Ishikawa (cell line): ENCODE data around the gene LRRC15.

Experiments used
- CEBPB ChIP-seq: IDR thresholded peaks from 2 replicates; pipeline ENCODE4 v1.6.1; 2012
- CREB1 ChIP-seq: IDR thresholded peaks from 2 replicates; pipeline ENCODE4 v1.6.1; 2012; ENCODE audit warnings: low read depth
- EGR1 ChIP-seq: IDR thresholded peaks from 2 replicates; pipeline ENCODE4 v1.6.1; 2012
- EP300 ChIP-seq: IDR thresholded peaks from 2 replicates; pipeline ENCODE4 v1.6.1; 2012; ENCODE audit warnings: borderline replicate concordance
- FOXM1 ChIP-seq: IDR thresholded peaks from 2 replicates; pipeline ENCODE4 v1.6.1; 2012; ENCODE audit warnings: low read depth, borderline replicate concordance
- MAX ChIP-seq: IDR thresholded peaks from 2 replicates; pipeline ENCODE4 v1.6.1; 2012
- NFIC ChIP-seq: IDR thresholded peaks from 2 replicates; pipeline ENCODE4 v1.6.1; 2012
- RAD21 ChIP-seq: IDR thresholded peaks from 2 replicates; pipeline ENCODE4 v1.6.1; 2012; ENCODE audit warnings: low read depth
- REST ChIP-seq: IDR thresholded peaks from 2 replicates; pipeline ENCODE4 v1.6.1; 2012; ENCODE audit warnings: low read depth, mild to moderate bottlenecking
- TAF1 ChIP-seq: IDR thresholded peaks from 2 replicates; pipeline ENCODE4 v1.6.1; 2012; ENCODE audit warnings: low read depth, mild to moderate bottlenecking
- TCF12 ChIP-seq: IDR thresholded peaks from 2 replicates; pipeline ENCODE4 v1.6.1; 2012; ENCODE audit warnings: low read depth
- TEAD4 ChIP-seq: IDR thresholded peaks from 2 replicates; pipeline ENCODE4 v1.6.1; 2012
- USF1 ChIP-seq: IDR thresholded peaks from 2 replicates; pipeline ENCODE4 v1.6.1; 2012
- YY1 ChIP-seq: IDR thresholded peaks from 2 replicates; pipeline ENCODE4 v1.6.1; 2012; ENCODE audit warnings: low read depth
- ZBTB7A ChIP-seq: IDR thresholded peaks from 2 replicates; pipeline ENCODE4 v1.6.1; 2012; ENCODE audit warnings: low read depth

The LRRC15 gene

GRCh38 chr3:194364314-194364651 lies 5.3 kb downstream of the LRRC15 start:
- no peak for TF ChIP-seq FOXM1
- no peak for TF ChIP-seq TCF12
- no peak for TF ChIP-seq CREB1
- no peak for TF ChIP-seq TEAD4
- TF ChIP-seq RAD21, result no peak
- no peak for TF ChIP-seq CEBPB
- no peak for TF ChIP-seq EGR1
- no peak for TF ChIP-seq ZBTB7A
- TF ChIP-seq TAF1, result no peak
- no peak for TF ChIP-seq USF1
- no peak for TF ChIP-seq YY1

GRCh38 chr3:194360568-194360967 lies 9.0 kb downstream of the LRRC15 start:
- TF ChIP-seq TAF1 (no peak), FOXM1 (no peak), TCF12 (no peak), ZBTB7A (no peak), NFIC (no peak), YY1 (no peak), EP300 (no peak), TEAD4 (no peak), CEBPB (no peak), USF1 (no peak), REST (no peak), MAX (no peak), CREB1 (no peak), EGR1 (no peak)

GRCh38 chr3:194357681-194358080 lies 11.9 kb downstream of the LRRC15 start:
- TF ChIP-seq CEBPB, result no peak
- TF ChIP-seq TEAD4, result no peak
- TF ChIP-seq TCF12, result no peak
- TF ChIP-seq EP300, result no peak
- TF ChIP-seq EGR1, result no peak
- TF ChIP-seq FOXM1, result no peak
- no peak for TF ChIP-seq ZBTB7A
- no peak for TF ChIP-seq NFIC
- no peak for TF ChIP-seq CREB1
- no peak for TF ChIP-seq REST
- no peak for TF ChIP-seq MAX
- no peak for TF ChIP-seq USF1
- no peak for TF ChIP-seq RAD21
- TF ChIP-seq TAF1, result no peak
- TF ChIP-seq YY1, result no peak

GRCh38 chr3:194355379-194355778 lies 14.2 kb downstream of the LRRC15 start:
- TF ChIP-seq REST (no peak), YY1 (no peak), TCF12 (no peak), FOXM1 (no peak), NFIC (no peak), EP300 (no peak), CEBPB (no peak), RAD21 (no peak), CREB1 (no peak), TEAD4 (no peak), EGR1 (no peak), MAX (no peak), TAF1 (no peak), ZBTB7A (no peak), USF1 (no peak)
